C1 segment of cervical spinal cord (tissue), 14 donors: ENCODE data around the gene BBLN.
"Not testable (repeated sequence)": the region's sequence is repeated elsewhere in the genome, so short reads cannot be mapped to it uniquely, and the experiment has no call there.

ENCODE experiments used
- DNase-seq, 14 donors: peaks; one replicate each; lab custom pipeline; 2025; lab: John Stamatoyannopoulos, UW

The BBLN gene

DNA sequence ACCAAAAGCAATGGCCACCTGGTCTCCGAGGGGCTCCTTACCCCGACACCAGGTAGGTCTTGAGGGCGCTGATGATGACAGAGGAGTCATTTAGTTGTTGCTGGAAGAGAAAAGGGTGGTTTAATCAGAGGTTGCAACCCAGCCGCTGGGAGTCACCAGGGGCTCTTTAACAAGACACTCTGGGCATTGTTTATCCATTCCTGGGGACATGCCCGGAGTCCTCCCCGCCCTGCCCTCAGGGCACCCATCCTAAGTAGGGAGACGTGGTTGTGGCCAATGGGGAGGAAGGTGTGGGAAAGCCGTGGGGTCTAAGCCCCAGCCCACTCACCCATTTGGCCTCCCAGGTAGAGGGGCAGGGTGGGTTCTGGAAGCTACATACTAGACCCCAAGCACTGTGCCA, 35.6 kb upstream of the BBLN start:
- no peak for DNase-seq

DNA sequence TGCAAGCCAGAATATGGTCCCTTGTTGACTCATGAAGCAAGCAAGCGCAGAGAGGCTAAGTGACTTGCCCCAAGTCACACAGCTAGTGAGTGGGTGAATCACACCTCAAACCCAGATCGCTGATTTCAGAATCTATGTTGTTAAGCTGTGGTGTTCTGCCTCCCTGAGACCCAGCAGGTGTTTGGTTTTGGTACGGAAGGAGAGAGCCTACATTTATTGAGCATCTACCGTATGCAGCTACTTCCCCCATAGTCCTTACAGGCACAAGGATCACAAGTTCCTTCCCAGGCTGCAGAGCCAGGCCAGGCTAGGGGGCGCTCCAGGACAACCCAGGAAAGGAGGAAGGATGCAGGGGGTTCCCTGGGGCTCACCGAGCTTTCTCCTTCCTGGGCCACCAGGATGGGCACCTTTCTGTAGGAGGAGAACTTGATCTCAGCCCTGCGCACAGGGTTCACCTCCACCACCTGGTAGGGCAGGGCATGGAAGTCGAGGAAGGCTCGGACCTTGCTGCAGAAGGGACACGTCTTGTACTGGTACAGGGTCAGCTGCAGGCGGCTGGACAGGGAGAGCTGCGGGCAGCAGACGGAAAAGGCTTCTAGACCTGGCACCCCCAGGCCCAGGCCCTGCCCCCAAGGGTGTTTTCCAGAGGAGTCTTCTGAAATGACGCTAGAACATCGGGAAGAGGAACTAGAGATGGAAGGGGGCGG, 35.0 kb upstream of the BBLN start:
- DNase-seq, result peak in 7 of 14 donors; percentile 13 to 52 (median 40)

DNA sequence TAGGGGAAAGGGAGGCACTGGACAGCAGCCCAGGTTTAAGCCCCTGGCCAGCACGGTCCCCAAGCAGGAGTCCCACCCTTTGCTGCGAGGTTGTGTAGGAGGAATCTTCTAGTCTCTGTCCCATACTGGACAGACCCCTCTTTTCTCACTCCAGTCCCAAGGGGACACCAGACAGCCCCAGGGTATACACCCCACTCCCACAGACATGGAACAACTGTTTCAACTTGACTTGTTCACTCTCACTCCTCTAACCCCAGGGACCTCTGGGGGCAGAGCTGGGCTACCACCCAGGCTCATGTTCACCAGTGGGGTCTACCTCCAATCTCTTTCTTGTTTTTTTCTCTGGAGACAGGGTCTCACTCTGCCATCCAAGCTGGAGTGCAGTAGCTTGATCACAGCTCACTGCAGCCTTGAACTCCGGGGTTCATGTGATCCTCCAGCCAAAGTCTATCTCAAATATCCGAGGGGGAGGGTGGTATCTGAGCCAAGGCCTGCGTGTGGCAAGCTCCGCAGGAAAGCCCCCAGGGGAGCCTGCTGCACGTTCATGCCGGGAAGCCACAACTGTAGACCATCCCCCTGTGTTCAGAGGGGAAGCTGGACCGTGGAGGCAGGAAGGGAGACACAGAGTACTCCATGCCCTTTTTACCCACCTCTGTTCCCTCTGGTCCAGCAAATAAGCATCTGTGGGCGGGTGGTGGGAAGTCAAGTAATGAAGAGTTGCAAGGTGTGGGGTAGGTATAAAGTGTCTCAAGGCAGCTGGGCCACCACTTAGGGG, 34.3 kb upstream of the BBLN start:
- DNase-seq, result no peak

DNA sequence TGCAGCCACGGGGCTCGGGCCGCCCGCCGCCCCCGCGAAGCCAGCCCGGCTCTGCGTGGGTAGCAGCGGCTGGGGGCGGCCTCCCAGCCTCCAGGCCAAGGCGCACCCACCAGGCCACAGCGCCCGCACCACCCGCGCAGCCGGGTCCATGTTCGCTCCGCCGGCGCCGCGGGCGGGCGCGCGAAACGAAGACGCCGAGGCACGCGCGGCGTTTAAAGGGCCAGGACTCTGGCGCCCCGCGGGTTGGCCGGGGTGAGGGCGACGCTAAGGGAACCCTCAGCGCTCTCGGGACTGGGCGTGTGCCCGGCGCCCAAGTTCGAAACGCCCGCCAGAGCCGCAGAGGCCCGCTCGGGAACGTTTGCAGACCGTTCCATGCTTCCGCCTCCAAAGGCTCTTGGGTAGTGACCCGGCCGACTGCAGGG, 32.5 kb upstream of the BBLN start, which contains the start of gene PTGES2:
Gene PTGES2, minus strand, starts transcription at position 162 of the 422 bp plus-strand sequence. Its CDS starts 12 bp downstream, at position 150.
- peak in 13 of 14 donors; percentile 38 to 92 (median 82) for DNase-seq

DNA sequence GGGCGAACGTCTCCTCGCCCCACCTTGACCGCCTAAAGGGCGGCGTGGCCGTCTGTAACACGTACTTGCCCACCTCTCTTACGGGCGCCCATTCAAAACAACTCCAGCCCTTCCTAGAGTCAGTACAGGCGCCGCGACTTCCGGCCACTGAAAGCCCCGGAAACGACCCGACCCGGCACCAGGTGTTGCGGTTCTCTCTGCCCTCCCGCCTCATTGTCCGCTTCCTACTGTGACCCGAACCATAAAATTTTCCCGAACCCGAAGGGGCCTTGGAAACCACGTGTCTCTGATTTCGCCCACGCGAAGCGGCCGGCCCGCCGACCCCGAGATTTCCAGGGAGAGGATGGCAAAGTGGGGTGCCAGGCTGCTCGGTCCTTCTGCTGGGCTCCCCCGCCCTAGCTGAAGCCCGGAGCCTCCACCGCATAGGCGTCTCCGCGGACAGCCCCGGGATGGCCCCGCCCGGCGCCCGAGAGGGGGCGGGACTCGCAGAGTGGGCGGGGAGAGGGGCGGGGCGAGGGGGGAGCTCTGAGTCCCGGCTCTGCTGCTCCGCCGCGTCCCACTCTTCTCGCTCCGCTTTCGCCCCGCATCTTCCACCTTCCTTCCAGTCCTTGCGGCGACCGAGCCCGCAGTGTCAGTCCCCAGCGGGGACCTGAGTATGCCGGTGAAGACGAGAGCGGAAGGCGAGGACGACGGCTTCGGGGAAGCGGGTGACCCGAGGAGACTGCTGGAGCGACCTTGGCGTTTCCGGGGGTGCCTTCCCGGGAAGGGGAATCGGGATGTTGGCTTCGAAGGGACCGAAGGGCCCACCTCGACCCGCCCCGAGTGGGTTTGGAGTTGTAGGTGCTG, 31.9 kb upstream of the BBLN start:
- peak in 13 of 14 donors; percentile 45 to 99 (median 93) for DNase-seq

DNA sequence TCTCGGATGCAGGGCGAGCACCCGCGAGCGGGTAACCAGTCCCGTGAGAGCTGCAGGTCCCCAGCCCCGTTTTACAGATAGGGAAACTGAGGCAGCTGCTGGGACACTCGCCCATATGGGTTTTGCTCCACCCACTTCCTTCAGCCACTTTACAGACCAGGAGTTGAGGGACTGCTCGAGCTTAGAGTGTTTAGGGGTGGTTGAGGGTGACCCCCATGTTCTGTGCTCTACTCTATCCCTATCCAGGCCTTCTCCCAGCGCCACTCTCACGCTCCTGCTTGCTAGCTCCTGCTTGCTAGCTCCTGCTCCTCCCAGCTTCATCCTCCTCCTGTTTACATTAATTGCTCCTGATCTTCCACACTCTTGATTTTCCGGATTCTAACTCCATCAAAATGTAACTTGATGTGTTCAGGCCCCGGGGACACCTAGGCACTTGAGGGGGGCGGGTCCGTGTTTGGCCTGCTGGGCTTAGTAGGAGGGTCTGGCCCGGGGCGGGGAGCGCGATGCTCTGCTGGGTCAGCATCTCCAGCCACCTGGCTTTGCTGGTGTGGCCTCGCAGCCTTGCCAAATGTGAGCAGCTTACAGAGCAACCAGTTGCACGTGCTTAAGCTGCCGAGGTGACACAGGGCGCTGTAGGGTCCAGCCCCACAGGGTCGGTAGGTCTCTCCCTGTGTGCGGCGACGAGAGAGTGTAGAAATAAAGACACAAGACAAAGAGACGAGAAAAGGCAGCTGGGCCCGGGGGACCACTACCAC, 31.1 kb upstream of the BBLN start:
- DNase-seq, result peak in 1 of 14 donors; percentile 36

DNA sequence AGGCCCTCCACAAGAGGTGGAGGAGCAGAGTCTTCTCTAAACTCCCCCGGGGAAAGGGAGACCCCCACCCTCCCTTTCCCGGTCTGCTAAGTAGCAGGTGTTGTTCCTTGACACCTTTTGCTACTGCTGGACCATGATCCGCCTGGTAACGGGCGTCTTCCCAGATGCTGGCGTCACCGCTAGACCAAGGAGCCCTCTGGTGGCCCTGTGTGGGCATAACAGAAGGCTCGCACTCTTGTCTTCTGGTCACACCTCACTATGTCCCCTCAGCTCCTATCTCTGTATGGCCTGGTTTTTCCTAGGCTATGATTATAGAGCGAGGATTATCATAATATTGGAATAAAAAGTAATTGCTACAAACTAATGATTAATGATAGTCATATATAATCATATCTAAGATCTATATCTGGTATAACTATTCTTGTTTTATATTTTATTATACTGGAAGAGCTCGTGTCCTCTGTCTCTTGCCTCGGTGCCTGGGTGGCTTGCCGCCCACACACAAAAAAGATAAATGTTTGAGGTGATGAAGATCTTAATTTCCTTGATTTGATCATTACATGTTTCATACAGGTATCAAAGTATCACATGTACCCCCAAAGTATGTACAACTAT, 30.0 kb upstream of the BBLN start:
- DNase-seq, result not testable (repeated sequence)

DNA sequence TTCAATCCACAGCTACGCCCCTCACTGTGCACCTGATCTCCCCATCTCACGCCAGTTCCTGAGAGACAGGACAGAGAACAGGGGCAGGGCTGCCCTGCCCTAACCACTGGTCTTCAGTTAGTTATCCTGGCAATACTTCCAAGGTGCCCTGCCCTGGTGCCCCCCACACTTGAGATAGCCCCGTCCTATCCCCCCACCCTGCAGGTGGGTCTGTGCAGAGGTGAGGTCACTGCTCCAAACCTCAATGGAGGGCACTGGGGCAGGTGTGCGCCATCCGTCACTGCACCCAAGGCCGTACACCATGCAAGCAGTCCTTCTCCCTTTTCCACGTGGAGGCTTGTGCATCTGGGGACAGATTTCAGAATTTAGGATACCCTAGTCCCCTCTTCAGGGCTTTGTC, 29.4 kb upstream of the BBLN start:
- DNase-seq, result not testable (repeated sequence)

DNA sequence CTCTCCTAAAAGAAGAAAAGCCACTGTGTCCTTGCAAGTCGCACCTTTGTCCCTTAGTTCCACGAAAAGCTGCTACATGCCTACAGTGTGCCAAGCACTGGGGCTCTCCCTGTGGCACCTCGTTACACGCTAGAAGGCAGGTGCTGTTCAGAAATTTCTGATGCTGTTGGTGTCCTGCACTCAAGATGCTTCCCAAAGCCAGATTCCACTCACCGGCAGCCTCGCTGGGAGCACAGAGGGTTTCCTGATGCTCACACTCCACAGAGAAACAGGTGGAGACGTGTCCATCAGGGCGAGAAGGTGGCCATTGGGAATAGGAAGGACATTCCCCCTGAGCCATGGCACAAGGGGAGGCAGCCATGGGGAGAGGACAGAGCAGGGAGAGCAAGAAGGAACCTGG, 28.7 kb upstream of the BBLN start:
- DNase-seq, result not testable (repeated sequence)

DNA sequence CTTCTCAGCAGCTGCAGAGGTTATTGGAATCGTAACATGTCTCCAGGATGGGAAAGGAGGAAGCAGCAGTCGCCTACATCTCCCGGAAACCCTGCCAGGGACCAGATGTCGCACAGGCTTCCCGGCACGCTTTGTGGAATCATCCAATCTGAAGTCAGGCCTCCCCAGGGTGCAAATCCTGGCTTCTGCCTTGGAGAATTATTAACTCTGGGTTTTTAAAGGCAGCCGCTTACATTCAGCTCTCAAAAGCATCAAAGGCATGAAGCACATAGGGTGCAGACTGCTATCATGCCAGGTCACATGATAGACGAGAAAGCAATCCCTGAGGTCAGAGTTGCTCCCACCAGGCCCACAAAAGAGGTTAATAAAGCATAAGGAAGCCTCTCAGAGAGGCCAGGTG, 27.9 kb upstream of the BBLN start:
- not testable (repeated sequence) for DNase-seq

DNA sequence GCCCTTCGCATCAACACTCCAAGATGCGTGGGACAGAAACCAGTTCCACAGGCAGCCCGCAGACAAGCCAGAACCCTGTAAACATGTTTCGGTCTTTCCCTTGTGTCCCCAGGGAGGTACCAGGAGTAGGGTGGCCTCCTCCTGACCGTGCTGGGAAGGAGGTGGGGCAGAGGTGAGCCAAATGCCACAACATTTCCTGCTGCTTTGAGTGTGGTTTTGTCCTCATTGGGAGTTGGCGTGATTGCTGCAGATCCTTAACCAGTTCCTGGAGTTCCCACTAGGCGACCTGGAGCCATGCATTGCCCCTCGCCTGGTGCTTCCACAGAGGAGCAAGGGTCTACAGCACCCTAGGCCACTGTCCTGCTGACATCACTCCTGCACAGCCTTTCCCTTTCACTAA, 24.5 kb upstream of the BBLN start:
- DNase-seq, result not testable (repeated sequence)

DNA sequence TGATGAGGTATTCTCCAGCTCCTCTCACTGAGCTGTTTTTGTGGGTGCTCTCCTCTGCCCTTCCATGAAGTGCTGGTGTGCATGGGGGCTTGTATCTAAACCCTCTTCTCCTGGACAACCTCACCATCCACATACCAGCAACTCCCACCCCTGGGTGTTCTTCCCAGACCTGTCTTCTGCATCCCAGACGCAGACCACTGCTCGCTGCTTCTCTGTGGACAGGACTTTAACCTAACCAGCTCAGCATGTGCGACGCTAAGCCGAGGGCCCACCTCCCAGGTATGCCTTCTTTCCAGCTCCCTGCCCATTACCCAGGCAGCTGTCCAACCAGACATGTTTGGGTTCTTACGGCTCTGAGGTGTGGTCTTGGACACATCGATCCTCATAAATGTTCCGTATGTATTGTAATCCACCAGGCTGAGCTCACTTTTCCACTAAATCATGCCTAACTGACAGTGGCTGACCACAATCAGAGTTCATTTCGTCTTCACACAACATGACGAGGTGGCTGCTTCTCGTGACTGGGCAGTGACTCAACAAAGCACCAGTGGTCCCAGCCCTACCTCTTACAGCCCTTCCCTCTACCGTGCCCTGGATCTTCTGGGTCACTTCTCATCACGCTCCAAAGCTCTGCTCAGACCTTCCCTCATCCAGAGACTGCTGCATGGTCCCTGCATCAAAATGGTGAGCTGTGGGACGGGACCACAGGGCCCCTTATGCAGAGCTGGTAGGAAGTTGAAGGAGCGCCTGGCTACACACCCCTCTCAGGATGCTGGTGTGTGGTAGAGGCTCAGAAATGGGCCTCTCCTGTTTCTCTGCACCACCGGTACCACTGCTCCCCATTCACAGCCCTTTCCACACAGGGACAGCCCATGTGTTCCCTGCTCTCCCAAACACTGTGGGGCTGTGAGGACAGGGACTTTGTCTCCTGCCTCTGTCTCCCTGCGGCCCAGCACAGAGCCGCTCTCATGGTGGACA, 23.0 kb upstream of the BBLN start:
- no peak for DNase-seq

DNA sequence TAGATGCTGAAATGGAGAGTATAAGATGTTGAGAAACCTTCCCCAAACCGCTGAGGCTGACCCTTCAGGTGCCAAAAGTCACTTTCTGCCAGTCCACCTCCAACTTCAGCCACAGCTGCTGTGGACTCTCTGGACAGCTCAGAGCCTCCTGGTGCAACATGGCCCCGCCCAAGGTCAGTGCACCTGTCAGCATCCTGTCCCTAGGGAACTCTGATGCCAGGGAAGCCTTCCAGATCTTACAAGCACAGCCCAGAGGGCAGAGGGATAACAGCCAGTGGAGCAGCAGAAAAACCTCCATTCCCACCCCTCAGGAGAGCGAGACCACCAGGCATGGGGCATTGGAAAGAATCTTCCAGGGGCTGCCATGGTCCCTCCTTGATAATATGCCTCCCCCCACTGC, 22.1 kb upstream of the BBLN start:
- no peak for DNase-seq

DNA sequence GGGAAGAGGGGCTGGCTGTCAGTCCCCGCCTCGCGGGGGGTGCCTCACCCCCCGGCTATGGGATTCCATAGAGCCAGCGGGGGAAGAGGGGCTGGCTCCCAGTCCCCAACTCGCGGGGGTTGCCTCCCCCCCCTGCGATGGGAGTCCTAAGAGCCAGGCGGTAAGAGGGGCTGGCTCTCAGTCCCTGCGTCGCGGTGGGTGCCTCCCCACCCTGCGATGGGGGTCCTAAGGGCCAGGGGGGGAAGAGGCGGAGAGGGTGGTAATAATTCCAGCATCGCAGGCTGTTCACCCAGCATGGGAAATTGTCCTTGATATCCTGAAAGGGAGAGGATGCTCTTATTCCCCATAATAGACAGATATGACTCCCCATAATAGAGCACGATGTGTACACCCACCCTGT, 20.4 kb upstream of the BBLN start:
- DNase-seq, result no peak

DNA sequence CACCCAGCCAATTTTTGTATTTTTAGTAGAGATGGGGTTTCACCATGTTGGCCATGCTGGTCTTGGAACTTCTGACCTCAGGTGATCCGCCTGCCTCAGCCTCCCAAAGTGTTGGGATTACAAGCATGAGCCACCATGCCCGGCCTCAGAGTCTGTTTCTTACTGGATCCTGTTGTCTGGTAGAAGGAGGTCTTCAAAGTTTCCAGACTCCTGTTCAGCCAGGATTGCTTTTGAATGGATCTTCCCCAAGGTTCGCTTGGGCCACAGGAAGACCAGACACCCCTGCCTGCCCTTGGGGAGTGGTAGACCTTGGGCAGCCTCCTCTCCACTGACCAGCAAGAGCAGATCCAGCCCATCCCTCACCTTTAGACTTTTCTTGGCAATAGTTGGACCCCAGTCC, 18.5 kb upstream of the BBLN start:
- no peak for DNase-seq

DNA sequence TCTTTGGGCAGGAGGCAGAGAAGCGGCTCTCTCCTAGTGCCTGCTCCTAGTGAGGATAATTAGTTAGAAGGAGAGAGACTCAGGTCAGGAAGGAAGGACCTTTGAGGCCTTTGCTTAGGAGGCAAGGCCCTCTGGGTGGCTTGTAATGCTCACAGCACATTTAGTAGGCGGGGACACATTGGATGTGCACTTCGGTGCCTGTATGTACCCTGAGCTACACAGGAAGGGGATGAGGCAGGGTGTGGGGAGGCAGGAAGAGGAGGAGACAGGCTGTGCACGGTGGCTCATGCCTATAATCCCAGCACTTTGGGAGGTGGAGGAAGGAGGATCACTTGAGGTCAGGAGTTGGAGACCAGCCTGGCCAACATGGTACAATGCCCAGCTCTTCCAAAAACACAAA, 18.0 kb upstream of the BBLN start:
- DNase-seq, result no peak

DNA sequence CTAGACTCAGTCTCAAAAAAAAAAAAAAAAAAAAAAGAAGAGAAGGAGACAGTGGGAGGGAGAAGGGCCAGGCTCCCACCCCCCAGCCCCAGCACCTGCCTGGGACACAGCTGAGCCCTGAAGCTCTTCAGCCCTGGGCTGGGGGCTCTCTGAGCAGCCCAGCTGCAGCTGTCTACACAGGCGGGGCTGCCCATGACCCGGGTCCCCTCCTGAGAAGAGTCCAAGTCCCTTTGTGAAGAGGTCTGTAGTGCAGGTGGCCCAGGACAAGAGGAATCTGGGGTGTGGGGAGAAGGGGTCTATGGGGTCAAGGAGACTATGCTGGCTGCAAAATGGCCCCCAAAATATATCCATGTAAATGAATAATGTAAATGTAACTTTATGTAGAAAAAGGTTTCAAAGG, 17.5 kb upstream of the BBLN start:
- DNase-seq, result no peak

DNA sequence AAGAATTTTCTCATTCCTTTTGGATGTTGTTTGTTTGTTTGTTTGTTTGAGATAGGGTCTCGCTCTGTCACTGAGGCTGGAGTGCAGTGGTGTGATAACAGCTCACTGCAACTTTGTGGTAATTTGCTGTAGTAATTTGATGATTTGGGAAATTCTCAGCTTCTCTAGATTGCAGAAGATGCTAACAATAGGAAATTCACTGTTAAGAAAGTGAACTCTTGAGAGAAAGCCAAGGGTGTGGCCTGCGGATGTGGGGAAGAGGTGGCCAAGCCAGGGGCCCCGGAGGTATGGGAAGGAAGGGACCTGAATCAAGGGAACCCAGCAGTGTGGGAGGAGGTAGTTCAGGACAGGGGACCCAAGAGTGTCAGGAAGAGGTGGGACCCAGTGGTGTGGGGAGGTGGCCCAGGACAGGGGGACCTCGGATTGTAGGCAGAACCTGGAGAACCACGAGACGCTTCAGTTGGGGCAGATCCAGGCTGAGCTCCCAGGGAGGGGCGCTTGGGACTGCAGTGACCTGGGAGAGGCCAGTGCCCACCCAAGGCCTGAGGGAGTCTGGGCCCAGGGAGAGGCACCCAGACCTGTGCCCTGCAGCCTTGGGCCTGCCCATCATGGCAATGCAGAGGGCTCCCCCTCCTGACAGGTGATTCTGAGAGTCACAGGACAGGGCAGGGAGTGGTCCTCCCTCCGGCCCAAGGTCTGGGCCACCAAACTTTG, 16.4 kb upstream of the BBLN start:
- no peak for DNase-seq
